Endothelial cell of umbilical vein (primary cell): ENCODE results near the gene MTERF1. TPM values are rescaled to one million over a fixed set of nuclear protein-coding genes. Genes with fewer than 3 reads are reported as not detected.

Experiments used
- BruUV-seq: library from RNA; stranded (reverse); fragments of 400-500 nt; replicated peaks from 2 replicates; lab custom pipeline; 2021; lab: Mats Ljungman, UMichigan
- CTCF ChIA-PET: fragments of 300-600, 350-600 bp; sonication (Branson Sonifier 250); formaldehyde crosslinking; loops from one replicate; lab custom pipeline; 2021; ENCODE audit warnings: antibody characterized with exemption, inconsistent platforms; lab: Charles Lee
- POLR2A ChIA-PET: fragments of 300-600, 350-600 bp; sonication (Branson Sonifier 250); formaldehyde crosslinking; loops from one replicate; lab custom pipeline; 2021; ENCODE audit warnings: antibody characterized with exemption, inconsistent platforms; lab: Charles Lee
- DNase-seq: peaks from one replicate; pipeline ENCODE4 v3.0.0-alpha.2; 2011; ENCODE audit warnings: low read depth, low spot score
- FAIRE-seq: peaks from 2 replicates; lab custom pipeline; 2011; peaks lifted over from hg19 to GRCh38; lab: Jason Lieb, UNC
- H2AFZ ChIP-seq: 2 replicates; pipeline ENCODE4 v1.6.0; 2012; ENCODE audit warnings: low read depth, low read length, control low read depth, inconsistent platforms
- H3K27ac ChIP-seq: 2 replicates; pipeline ENCODE4 v1.5.1; 2011; ENCODE audit warnings: low read depth, mild to moderate bottlenecking, control low read depth, low read length, moderate library complexity; ENCODE audit not compliant: insufficient read depth
- H3K27me3 ChIP-seq, 2 experiments: 2 replicates each; pipeline versions ENCODE4 v1.6.0 to v1.6.1; 2011; ENCODE audit warnings: low read length in 2 of 2, mixed read lengths in 1 of 2; ENCODE audit not compliant: control insufficient read depth in 2 of 2, insufficient read depth in 2 of 2
- H3K36me3 ChIP-seq, 2 experiments: 2 replicates in 1 of 2; 3 replicates in 1 of 2; pipeline ENCODE4 v1.5.1; 2011; ENCODE audit warnings: low read length in 2 of 2, mild to moderate bottlenecking in 1 of 2, moderate library complexity in 1 of 2; ENCODE audit not compliant: control insufficient read depth in 2 of 2, insufficient read depth in 2 of 2; ENCODE audit errors: extremely low read depth in 1 of 2
- H3K4me1 ChIP-seq: 3 replicates; pipeline ENCODE4 v1.5.1; 2011; ENCODE audit warnings: mild to moderate bottlenecking, low read length; ENCODE audit not compliant: control insufficient read depth, insufficient read depth; ENCODE audit errors: extremely low read depth
- H3K4me2 ChIP-seq: 2 replicates; pipeline ENCODE4 v1.6.1; 2011; ENCODE audit warnings: low read length, control low read depth, mixed read lengths; ENCODE audit not compliant: insufficient read depth
- H3K4me3 ChIP-seq, 3 experiments: fragments of 200-600 bp in 1 of 3; sonication (generic), shearing (Covaris generic) in 1 of 3; replicated peaks in 1 of 3; 2 replicates each; pipeline ENCODE4 v1.5.1; 2011 to 2016; ENCODE audit warnings: control low read depth in 3 of 3, low read length in 3 of 3, mild to moderate bottlenecking in 2 of 3, inconsistent platforms in 1 of 3, low read depth in 1 of 3, moderate library complexity in 1 of 3; ENCODE audit not compliant: insufficient read depth in 1 of 3
- H3K79me2 ChIP-seq: 2 replicates; pipeline ENCODE4 v1.6.0; 2012; ENCODE audit warnings: low read length, inconsistent platforms; ENCODE audit not compliant: control insufficient read depth, insufficient read depth
- H3K9ac ChIP-seq: replicated peaks from 2 replicates; pipeline ENCODE3; 2011; ENCODE audit warnings: low read length, control low read depth; ENCODE audit not compliant: insufficient read depth; ENCODE audit errors: extremely low read depth
- H3K9me1 ChIP-seq: replicated peaks from 3 replicates; pipeline ENCODE4 v1.6.0; 2011; ENCODE audit warnings: mild to moderate bottlenecking, low read length; ENCODE audit not compliant: control insufficient read depth, insufficient read depth; ENCODE audit errors: extremely low read depth
- H3K9me3 ChIP-seq: replicated peaks from 2 replicates; pipeline ENCODE4 v1.5.1; 2012; ENCODE audit warnings: low read length, inconsistent platforms; ENCODE audit not compliant: control insufficient read depth, insufficient read depth
- H4K20me1 ChIP-seq: replicated peaks from 2 replicates; pipeline ENCODE3; 2011; ENCODE audit warnings: mild to moderate bottlenecking, low read length; ENCODE audit not compliant: control insufficient read depth, insufficient read depth; ENCODE audit errors: extremely low read depth
- EZH2 ChIP-seq: IDR thresholded peaks from 2 replicates; pipeline ENCODE4 v1.6.1; 2012; ENCODE audit warnings: borderline replicate concordance, low read depth, mild to moderate bottlenecking, moderate library complexity, low read length, inconsistent platforms; ENCODE audit not compliant: severe bottlenecking
- FOS ChIP-seq: IDR thresholded peaks from 2 replicates; pipeline ENCODE4 v1.6.1; 2011; ENCODE audit warnings: mild to moderate bottlenecking, low read length, moderate library complexity, borderline replicate concordance; ENCODE audit not compliant: insufficient read depth
- GATA2 ChIP-seq: IDR thresholded peaks from 2 replicates; pipeline ENCODE4 v1.7.0; 2011; ENCODE audit warnings: low read depth, mild to moderate bottlenecking, moderate library complexity, mixed read lengths, low read length; ENCODE audit not compliant: insufficient read length, insufficient read depth
- JUN ChIP-seq: IDR thresholded peaks from 2 replicates; pipeline ENCODE4 v1.6.1; 2011; ENCODE audit warnings: borderline replicate concordance, low read depth; ENCODE audit not compliant: insufficient read length, insufficient read depth
- MYC ChIP-seq: IDR thresholded peaks from one replicate; pipeline ENCODE4 v1.6.1; 2011; ENCODE audit warnings: mild to moderate bottlenecking, low read depth, low read length
- POLR2A ChIP-seq: IDR thresholded peaks from 2 replicates; pipeline ENCODE4 v1.6.1; 2012; ENCODE audit warnings: low read depth, mild to moderate bottlenecking, control low read depth, low read length
- POLR2AphosphoS5 ChIP-seq: IDR thresholded peaks from 2 replicates; pipeline ENCODE4 v1.6.1; 2012; ENCODE audit warnings: low read depth, mild to moderate bottlenecking, control low read depth, low read length, moderate library complexity; ENCODE audit not compliant: insufficient read depth
- dilution Hi-C: fragments of 300-500 bp; cut with MboI; formaldehyde crosslinking; loops from one replicate; pipeline ENCODE4 v1.15.0; 2019; ENCODE audit warnings: low sequenced_read_pairs; ENCODE audit not compliant: extremely low pct_ligation_motif_present
- intact Hi-C: fragments of 100-400 bp; cut with micrococcal nuclease; formaldehyde crosslinking; loops from one replicate; pipeline ENCODE4 v1.10.0; 2022
- polyA plus RNA-seq, 4 experiments: library from polyadenylated mRNA; depleted of rRNA in 3 of 4; stranded (reverse) in 3 of 4; unstranded in 1 of 4; fragments of >200 nt; gene quantifications; 2 replicates each; pipeline versions ENCODE4 v1.2.1 to v1.2.3, GENCODE V29; 2011 to 2012; ENCODE audit warnings: missing spikeins in 1 of 4
- total RNA-seq: library from RNA; stranded (reverse); gene quantifications from 2 replicates; pipeline ENCODE4 v1.2.3, GENCODE V29; 2021
- TF ChIP-seq, protein P1 (sequence below): IDR thresholded peaks from 2 replicates; pipeline ENCODE4 v1.6.1; 2011; ENCODE audit not compliant: insufficient read depth, insufficient read length
- TF ChIP-seq, protein P2 (sequence below), 2 donors: IDR thresholded peaks; 1 replicate in 1 of 2; 2 replicates in 1 of 2; pipeline ENCODE4 v1.5.1; 2011; ENCODE audit warnings: low read length in 2 of 2, mild to moderate bottlenecking in 2 of 2, moderate library complexity in 2 of 2, control low read depth in 1 of 2, inconsistent platforms in 1 of 2, low read depth in 1 of 2; ENCODE audit not compliant: insufficient read depth in 1 of 2; ENCODE audit errors: extremely low read depth in 1 of 2

Gene MTERF1
- total and polyA plus RNA-seq, 2 donors (not counting 3 experiments of a cell fraction or from before 2014, with no cell fraction given), result 3.1 to 10.2 TPM

- Histone ChIP-seq H3K9ac (no peak overlapping the region), H2AFZ (no peak overlapping the region), H3K27me3 (no peaks in the 10 kb centered on the region), H3K4me1 (no peaks in the 10 kb centered on the region), H3K4me2 (no peak overlapping the region), H3K4me3 (no peak overlapping the region), H3K79me2 (no peaks in the 10 kb centered on the region), H3K9me3 (no peaks in the 10 kb centered on the region), H4K20me1 (no peaks in the 10 kb centered on the region), H3K27ac (no peak overlapping the region), H3K36me3 (no peaks in the 10 kb centered on the region), H3K9me1 (no peaks in the 10 kb centered on the region)
- FAIRE-seq (no peak), DNase-seq (no peak)
- intact Hi-C loops, result no loop called here
- TF ChIP-seq GATA2, result no peak
- no peak for TF ChIP-seq MYC
- TF ChIP-seq POLR2AphosphoS5, result no peak
- TF ChIP-seq, protein P1, sequence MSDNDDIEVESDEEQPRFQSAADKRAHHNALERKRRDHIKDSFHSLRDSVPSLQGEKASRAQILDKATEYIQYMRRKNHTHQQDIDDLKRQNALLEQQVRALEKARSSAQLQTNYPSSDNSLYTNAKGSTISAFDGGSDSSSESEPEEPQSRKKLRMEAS, result no peak
- no peak for TF ChIP-seq FOS
- TF ChIP-seq, protein P2, sequence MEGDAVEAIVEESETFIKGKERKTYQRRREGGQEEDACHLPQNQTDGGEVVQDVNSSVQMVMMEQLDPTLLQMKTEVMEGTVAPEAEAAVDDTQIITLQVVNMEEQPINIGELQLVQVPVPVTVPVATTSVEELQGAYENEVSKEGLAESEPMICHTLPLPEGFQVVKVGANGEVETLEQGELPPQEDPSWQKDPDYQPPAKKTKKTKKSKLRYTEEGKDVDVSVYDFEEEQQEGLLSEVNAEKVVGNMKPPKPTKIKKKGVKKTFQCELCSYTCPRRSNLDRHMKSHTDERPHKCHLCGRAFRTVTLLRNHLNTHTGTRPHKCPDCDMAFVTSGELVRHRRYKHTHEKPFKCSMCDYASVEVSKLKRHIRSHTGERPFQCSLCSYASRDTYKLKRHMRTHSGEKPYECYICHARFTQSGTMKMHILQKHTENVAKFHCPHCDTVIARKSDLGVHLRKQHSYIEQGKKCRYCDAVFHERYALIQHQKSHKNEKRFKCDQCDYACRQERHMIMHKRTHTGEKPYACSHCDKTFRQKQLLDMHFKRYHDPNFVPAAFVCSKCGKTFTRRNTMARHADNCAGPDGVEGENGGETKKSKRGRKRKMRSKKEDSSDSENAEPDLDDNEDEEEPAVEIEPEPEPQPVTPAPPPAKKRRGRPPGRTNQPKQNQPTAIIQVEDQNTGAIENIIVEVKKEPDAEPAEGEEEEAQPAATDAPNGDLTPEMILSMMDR (IDR thresholded peaks at IDR 0.05; ENCODE audit: extremely low read depth in 1 of 2, insufficient read depth in 1 of 2, low read depth in 1 of 2, low read length in 2 of 2), result no peak
- TF ChIP-seq POLR2A, result no peak
- TF ChIP-seq EZH2, result no peak
- no peak for TF ChIP-seq JUN
- BruUV-seq, result no TSS peak
- POLR2A ChIA-PET, result no interaction called here
- CTCF ChIA-PET, result interaction anchor here (5.1 kb wide), 1 partner anchor 16 kb away, joined by 34 read pairs; no protein-coding TSS in a partner anchor
- dilution Hi-C loops, result no loop called here
Measured at GRCh38 chr7:91846436-91846835, 34.1 kb downstream of the MTERF1 start.
